A549 (cell line): Measurements from ENCODE around the gene DEGS1. TPM values are rescaled to one million over a fixed set of nuclear protein-coding genes. Genes with fewer than 3 reads are reported as not detected.

ENCODE experiments used
- ATAC-seq, 2 experiments: fragments of 200-7000 bp in 1 of 2; fragments of >200 bp in 1 of 2; cut with Nextera tagmentation in 1 of 2; cut with Tn5 transposase in 1 of 2; 3 replicates each; pipeline versions ENCODE4 v1.8.0 to v1.9.1; 2018 to 2020; ENCODE audit warnings: mild to moderate bottlenecking in 1 of 2, moderate library complexity in 1 of 2
- CTCF ChIA-PET: fragments of 300-600 bp; sonication (Branson Sonifier 250); formaldehyde crosslinking; extraction: SDS; loops from one replicate; lab custom pipeline; 2021; ENCODE audit warnings: antibody characterized with exemption, inconsistent platforms; lab: Yijun Ruan, JAX
- POLR2A ChIA-PET: fragments of 350-600 bp; formaldehyde crosslinking; extraction: SDS; loops from one replicate; lab custom pipeline; 2021; ENCODE audit warnings: antibody characterized with exemption, inconsistent platforms; lab: Yijun Ruan, JAX
- DNase-seq, 2 experiments: peaks; one replicate each; pipeline versions ENCODE4 v3.0.0 to v3.0.0-alpha.2; 2011 to 2016; ENCODE audit warnings: low read depth in 1 of 2, low spot score in 1 of 2
- FAIRE-seq: peaks from 2 replicates; lab custom pipeline; 2011; peaks lifted over from hg19 to GRCh38; lab: Jason Lieb, UNC
- H3K27ac ChIP-seq, 2 experiments: fragments of >200 bp; sonication (Bioruptor Twin); formaldehyde crosslinking; 3 replicates each; pipeline ENCODE4 v1.5.1; 2016 to 2017
- H3K4me1 ChIP-seq: fragments of >200 bp; sonication (Bioruptor Twin); formaldehyde crosslinking; 3 replicates; pipeline ENCODE4 v1.6.1; 2016
- H3K4me2 ChIP-seq: fragments of >200 bp; sonication (Bioruptor Twin); formaldehyde crosslinking; 3 replicates; pipeline ENCODE4 v1.6.1; 2016
- H3K4me3 ChIP-seq: fragments of >200 bp; sonication (Bioruptor Twin); formaldehyde crosslinking; 3 replicates; pipeline ENCODE4 v1.5.1; 2016
- H3K9me3 ChIP-seq: fragments of >200 bp; sonication (Bioruptor Twin); formaldehyde crosslinking; 3 replicates; pipeline ENCODE4 v1.6.1; 2016
- CBX2 ChIP-seq: fragments of 200-600 bp; sonication (generic); IDR thresholded peaks from 2 replicates; pipeline ENCODE4 v1.6.1; 2016; ENCODE audit warnings: low read depth, mild to moderate bottlenecking, borderline replicate concordance
- CEBPB ChIP-seq, 2 experiments: fragments of >200 bp in 1 of 2; sonication (Bioruptor Twin) in 1 of 2; formaldehyde crosslinking in 1 of 2; IDR thresholded peaks; 2 replicates each; pipeline ENCODE4 v1.6.1; 2012 to 2016
- CHD2 ChIP-seq: fragments of 150-350 bp; IDR thresholded peaks from 2 replicates; pipeline ENCODE4 v1.6.1; 2014; ENCODE audit warnings: low read length; ENCODE audit not compliant: partially characterized antibody
- CHD4 ChIP-seq: fragments of 200-600 bp; sonication (generic); IDR thresholded peaks from 2 replicates; pipeline ENCODE4 v1.6.1; 2016; ENCODE audit warnings: antibody characterized with exemption, mild to moderate bottlenecking, borderline replicate concordance
- EHMT2 ChIP-seq: fragments of 200-600 bp; sonication (generic); IDR thresholded peaks from 2 replicates; pipeline ENCODE4 v1.6.1; 2016; ENCODE audit warnings: antibody characterized with exemption, low read depth, mild to moderate bottlenecking, moderate library complexity
- EP300 ChIP-seq, 2 experiments: fragments of >200 bp; sonication (Bioruptor Twin); formaldehyde crosslinking; IDR thresholded peaks; 2 replicates in 1 of 2; 3 replicates in 1 of 2; pipeline ENCODE4 v1.6.1; 2016 to 2017
- FOSB ChIP-seq: fragments of 250-450 bp; sonication (Bioruptor Pico); IDR thresholded peaks from 2 replicates; pipeline ENCODE4 v1.5.0; 2020; ENCODE audit warnings: mild to moderate bottlenecking, moderate library complexity
- FOSL2 ChIP-seq, 2 experiments: fragments of 450-650 bp in 1 of 2; fragments of >200 bp in 1 of 2; sonication (Bioruptor Twin) in 1 of 2; formaldehyde crosslinking; IDR thresholded peaks; 2 replicates each; pipeline versions ENCODE4 v1.5.0 to v1.6.1; 2016 to 2020; ENCODE audit warnings: mild to moderate bottlenecking in 1 of 2, moderate library complexity in 1 of 2
- GATA3 ChIP-seq: IDR thresholded peaks from 2 replicates; pipeline ENCODE4 v1.6.1; 2012; ENCODE audit warnings: borderline replicate concordance
- HDAC2 ChIP-seq: fragments of 200-600 bp; sonication (generic); IDR thresholded peaks from 2 replicates; pipeline ENCODE4 v1.6.1; 2016
- HEYL ChIP-seq: fragments of 250-450 bp; sonication (Bioruptor Pico); IDR thresholded peaks from 2 replicates; pipeline ENCODE4 v1.8.0; 2021; ENCODE audit warnings: mild to moderate bottlenecking, moderate library complexity
- HOXA7 ChIP-seq: fragments of 250-450 bp; sonication (Bioruptor Pico); IDR thresholded peaks from 2 replicates; pipeline ENCODE4 v1.5.0; 2020; ENCODE audit warnings: mild to moderate bottlenecking, moderate library complexity
- HOXB5 ChIP-seq: fragments of 250-450 bp; sonication (Bioruptor Pico); IDR thresholded peaks from 2 replicates; pipeline ENCODE4 v1.5.0; 2020; ENCODE audit warnings: mild to moderate bottlenecking, moderate library complexity
- JUN ChIP-seq, 2 experiments: fragments of >200 bp; sonication (Bioruptor Twin); formaldehyde crosslinking; IDR thresholded peaks; 2 replicates in 1 of 2; 3 replicates in 1 of 2; pipeline ENCODE4 v1.6.1; 2016 to 2017
- KDM1A ChIP-seq: fragments of 200-600 bp; sonication (generic); IDR thresholded peaks from 2 replicates; pipeline ENCODE4 v1.6.1; 2016; ENCODE audit warnings: low read depth, mild to moderate bottlenecking
- KDM5A ChIP-seq: fragments of 200-600 bp; sonication (generic); IDR thresholded peaks from 2 replicates; pipeline ENCODE4 v1.6.1; 2016; ENCODE audit warnings: antibody characterized with exemption, mild to moderate bottlenecking
- NR3C1 ChIP-seq: fragments of >200 bp; sonication (Bioruptor Twin); formaldehyde crosslinking; IDR thresholded peaks from 3 replicates; pipeline ENCODE4 v1.6.1; 2017
- POLR2A ChIP-seq: IDR thresholded peaks from 2 replicates; pipeline ENCODE4 v1.6.1; 2012; ENCODE audit warnings: mild to moderate bottlenecking, low read length
- POLR2AphosphoS2 ChIP-seq: conservative IDR thresholded peaks from 2 replicates; pipeline ENCODE4 v1.6.1; 2012; ENCODE audit warnings: low read length, improper control_type of control experiment, inconsistent platforms
- RAD21 ChIP-seq, 2 experiments: fragments of >200 bp in 1 of 2; sonication (Bioruptor Twin) in 1 of 2; formaldehyde crosslinking in 1 of 2; IDR thresholded peaks in 1 of 2; conservative IDR thresholded peaks in 1 of 2; 2 replicates in 1 of 2; 3 replicates in 1 of 2; pipeline ENCODE4 v1.6.1; 2012 to 2018; ENCODE audit warnings: inconsistent platforms in 1 of 2
- RNF2 ChIP-seq: fragments of 200-600 bp; sonication (generic); IDR thresholded peaks from 2 replicates; pipeline ENCODE4 v1.6.1; 2016; ENCODE audit warnings: low read depth, mild to moderate bottlenecking, antibody characterized with exemption, moderate library complexity, borderline replicate concordance
- SREBF2 ChIP-seq: fragments of 450-650 bp; IDR thresholded peaks from 2 replicates; pipeline ENCODE4 v1.6.1; 2014; ENCODE audit warnings: mild to moderate bottlenecking, moderate library complexity
- TFCP2L1 ChIP-seq: fragments of 250-450 bp; sonication (Bioruptor Pico); IDR thresholded peaks from 2 replicates; pipeline ENCODE4 v1.5.0; 2021; ENCODE audit warnings: mild to moderate bottlenecking
- ZSCAN20 ChIP-seq: fragments of 250-450 bp; sonication (Bioruptor Pico); IDR thresholded peaks from 2 replicates; pipeline ENCODE4 v1.8.0; 2022; ENCODE audit warnings: mild to moderate bottlenecking, moderate library complexity
- WGBS: methylation state at CpG from one replicate; pipeline ENCODE4 v1.1.6; 2017; ENCODE audit errors: missing lambda C conversion rate; 5-methylcytosine and 5-hydroxymethylcytosine counted together
- polyA plus RNA-seq, 4 experiments: library from polyadenylated mRNA; depleted of rRNA in 3 of 4; stranded (reverse); fragments of >200 nt; fragmentation: RNase III in 1 of 4; extraction: RNeasy Plus Mini Kit Qiagen cat#74134 plus additional on column Dnase treatment in 1 of 4; gene quantifications; 2 replicates in 3 of 4; 3 replicates in 1 of 4; pipeline ENCODE4 v1.2.3, GENCODE V29; 2011 to 2017
- TF ChIP-seq, protein P1 (sequence below): fragments of 150-350 bp; IDR thresholded peaks from 2 replicates; pipeline ENCODE4 v1.6.1; 2014; ENCODE audit warnings: low read depth, mild to moderate bottlenecking, low read length
- TF ChIP-seq, protein P2 (sequence below): fragments of 250-450 bp; sonication (Bioruptor Pico); IDR thresholded peaks from 2 replicates; pipeline ENCODE4 v1.5.0; 2021; ENCODE audit warnings: mild to moderate bottlenecking, moderate library complexity, borderline replicate concordance
- TF ChIP-seq, protein P3 (sequence below): fragments of 200-600 bp; sonication (generic); IDR thresholded peaks from 2 replicates; pipeline ENCODE4 v1.6.1; 2016; ENCODE audit warnings: antibody characterized with exemption, mild to moderate bottlenecking, moderate library complexity
- TF ChIP-seq, protein P4 (sequence below): fragments of >200 bp; sonication (Bioruptor Twin); formaldehyde crosslinking; IDR thresholded peaks from 2 replicates; pipeline ENCODE4 v1.6.1; 2016

DEGS1 gene
- polyA plus RNA-seq, 2 of the 4 experiments (the other 2 are of a cell fraction): 109 to 112 TPM

DNA sequence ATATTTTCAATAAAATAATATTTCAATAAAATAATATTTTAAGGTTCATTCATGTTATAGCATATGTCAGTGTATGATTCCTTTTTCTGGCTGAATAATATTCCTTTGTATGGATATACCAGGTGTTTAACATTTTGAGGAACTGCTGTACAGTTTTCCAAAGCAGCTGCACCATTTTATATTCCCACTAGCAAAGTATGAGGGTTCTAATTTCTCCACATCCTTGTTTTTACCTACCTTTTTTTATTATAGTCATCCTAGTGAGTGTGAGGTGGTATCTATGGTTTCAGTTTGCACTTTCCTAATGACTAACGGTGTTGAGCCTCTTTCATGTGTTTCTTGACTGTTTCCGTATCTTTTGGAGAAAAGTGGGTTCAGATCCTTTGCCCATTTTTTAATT is 5.2 kb downstream of the DEGS1 start (continued):
- no peak for TF ChIP-seq EHMT2

DNA sequence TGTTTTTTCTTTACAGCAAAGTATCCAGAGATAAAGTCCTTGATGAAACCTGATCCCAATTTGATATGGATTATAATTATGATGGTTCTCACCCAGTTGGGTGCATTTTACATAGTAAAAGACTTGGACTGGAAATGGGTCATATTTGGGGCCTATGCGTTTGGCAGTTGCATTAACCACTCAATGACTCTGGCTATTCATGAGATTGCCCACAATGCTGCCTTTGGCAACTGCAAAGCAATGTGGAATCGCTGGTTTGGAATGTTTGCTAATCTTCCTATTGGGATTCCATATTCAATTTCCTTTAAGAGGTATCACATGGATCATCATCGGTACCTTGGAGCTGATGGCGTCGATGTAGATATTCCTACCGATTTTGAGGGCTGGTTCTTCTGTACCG is 6.5 kb downstream of the DEGS1 start:
- Histone ChIP-seq H3K9me3 (peaks cover 4% of the 10 kb centered on the region; the same call in 1 of the 3 replicates), H3K4me2 (no peak overlapping the region), H3K4me1 (peaks cover 6% of the 10 kb centered on the region; the same call in 1 of the 3 replicates), H3K27ac (no peak overlapping the region), H3K4me3 (no peak overlapping the region)
- no peak for TF ChIP-seq HOXB5 (CRISPR knock-in tag)
- no peak for TF ChIP-seq GATA3
- FAIRE-seq: no peak
- POLR2A ChIA-PET: no interaction called here
- CTCF ChIA-PET: no interaction called here
- ATAC-seq: no peak
- 94% methylated on average over 7 of the region's 7 CpGs for WGBS
- no peak for DNase-seq

DNA sequence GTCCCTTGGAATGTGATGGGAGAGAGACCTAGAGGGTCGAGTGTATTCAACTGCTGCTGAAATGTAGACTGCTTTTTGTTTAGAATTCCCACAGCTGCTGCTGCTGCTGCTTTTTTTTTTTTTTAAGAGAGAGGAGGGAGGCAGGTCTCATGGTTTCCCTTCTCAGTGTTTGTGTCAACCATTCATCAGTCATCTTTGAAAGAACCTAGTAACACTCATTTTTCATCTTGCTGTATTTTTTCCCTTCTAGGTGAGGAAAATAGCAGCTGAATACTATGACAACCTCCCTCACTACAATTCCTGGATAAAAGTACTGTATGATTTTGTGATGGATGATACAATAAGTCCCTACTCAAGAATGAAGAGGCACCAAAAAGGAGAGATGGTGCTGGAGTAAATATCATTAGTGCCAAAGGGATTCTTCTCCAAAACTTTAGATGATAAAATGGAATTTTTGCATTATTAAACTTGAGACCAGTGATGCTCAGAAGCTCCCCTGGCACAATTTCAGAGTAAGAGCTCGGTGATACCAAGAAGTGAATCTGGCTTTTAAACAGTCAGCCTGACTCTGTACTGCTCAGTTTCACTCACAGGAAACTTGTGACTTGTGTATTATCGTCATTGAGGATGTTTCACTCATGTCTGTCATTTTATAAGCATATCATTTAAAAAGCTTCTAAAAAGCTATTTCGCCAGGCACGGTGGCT is 9.2 kb downstream of the DEGS1 start:
- no peak for FAIRE-seq

DNA sequence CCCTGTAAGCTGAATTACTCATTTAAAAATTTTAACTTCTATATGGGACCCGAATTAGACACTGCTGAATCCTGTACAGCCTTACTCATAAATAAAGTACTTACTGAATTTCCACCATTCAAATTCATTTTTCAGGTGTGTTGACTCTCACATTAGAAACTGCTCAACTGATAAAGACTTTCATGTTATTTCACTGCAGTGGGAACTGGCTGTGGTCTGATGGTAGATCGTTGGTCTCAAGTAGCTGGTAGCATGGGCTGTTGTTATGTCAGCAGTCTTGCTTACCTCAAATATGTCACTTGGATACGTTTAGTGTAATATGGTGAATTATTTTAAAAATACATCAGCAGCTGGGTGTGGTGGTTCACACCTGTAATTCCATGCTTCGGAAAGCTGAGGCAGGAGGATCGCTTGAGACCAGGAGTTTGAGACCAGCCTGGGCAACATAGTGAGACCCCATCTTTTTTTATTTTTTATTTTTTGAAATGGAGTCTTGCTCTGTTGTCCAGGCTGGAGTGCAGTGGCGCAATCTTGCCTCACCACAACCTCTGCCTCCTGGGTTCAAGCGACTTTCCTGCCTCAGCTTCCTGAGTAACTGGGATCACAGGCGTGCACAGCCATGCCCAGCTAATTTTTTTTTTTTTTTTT is 10.4 kb downstream of the DEGS1 start:
- no peak for ATAC-seq
- CTCF ChIA-PET: interaction anchor here (0.6 to 1.5 kb wide), 4 partner anchors 10 to 23 kb away, joined by 3 to 4 read pairs (median 3); no protein-coding TSS in a partner anchor
- H3K9me3 ChIP-seq: no peaks in the 10 kb centered on the region
- H3K4me3 ChIP-seq: no peak overlapping the region
- H3K27ac ChIP-seq: no peak overlapping the region
- no peak for FAIRE-seq
- H3K4me1 ChIP-seq: no peaks in the 10 kb centered on the region
- WGBS: 95% methylated on average over 8 of the region's 8 CpGs
- no peak for DNase-seq
- H3K4me2 ChIP-seq: no peak overlapping the region
- TF ChIP-seq FOSB (CRISPR knock-in tag) (no peak), EP300 (IDR thresholded peaks at IDR 0.05) (no peak), TFCP2L1 (CRISPR knock-in tag) (no peak), POLR2A (no peak), FOSL2 (IDR thresholded peaks at IDR 0.05) (no peak), FOSL2 (CRISPR knock-in tag; IDR thresholded peaks at IDR 0.05) (no peak), HDAC2 (no peak), RAD21 (conservative IDR thresholded peaks at IDR 0.05 in 1 of 2, IDR thresholded peaks at IDR 0.05 in 1 of 2) (no peak), ZSCAN20 (CRISPR knock-in tag) (no peak), CBX2 (no peak), CHD2 (no peak)
- TF ChIP-seq, protein P1, sequence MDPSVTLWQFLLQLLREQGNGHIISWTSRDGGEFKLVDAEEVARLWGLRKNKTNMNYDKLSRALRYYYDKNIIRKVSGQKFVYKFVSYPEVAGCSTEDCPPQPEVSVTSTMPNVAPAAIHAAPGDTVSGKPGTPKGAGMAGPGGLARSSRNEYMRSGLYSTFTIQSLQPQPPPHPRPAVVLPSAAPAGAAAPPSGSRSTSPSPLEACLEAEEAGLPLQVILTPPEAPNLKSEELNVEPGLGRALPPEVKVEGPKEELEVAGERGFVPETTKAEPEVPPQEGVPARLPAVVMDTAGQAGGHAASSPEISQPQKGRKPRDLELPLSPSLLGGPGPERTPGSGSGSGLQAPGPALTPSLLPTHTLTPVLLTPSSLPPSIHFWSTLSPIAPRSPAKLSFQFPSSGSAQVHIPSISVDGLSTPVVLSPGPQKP: no peak
- TF ChIP-seq, protein P2, sequence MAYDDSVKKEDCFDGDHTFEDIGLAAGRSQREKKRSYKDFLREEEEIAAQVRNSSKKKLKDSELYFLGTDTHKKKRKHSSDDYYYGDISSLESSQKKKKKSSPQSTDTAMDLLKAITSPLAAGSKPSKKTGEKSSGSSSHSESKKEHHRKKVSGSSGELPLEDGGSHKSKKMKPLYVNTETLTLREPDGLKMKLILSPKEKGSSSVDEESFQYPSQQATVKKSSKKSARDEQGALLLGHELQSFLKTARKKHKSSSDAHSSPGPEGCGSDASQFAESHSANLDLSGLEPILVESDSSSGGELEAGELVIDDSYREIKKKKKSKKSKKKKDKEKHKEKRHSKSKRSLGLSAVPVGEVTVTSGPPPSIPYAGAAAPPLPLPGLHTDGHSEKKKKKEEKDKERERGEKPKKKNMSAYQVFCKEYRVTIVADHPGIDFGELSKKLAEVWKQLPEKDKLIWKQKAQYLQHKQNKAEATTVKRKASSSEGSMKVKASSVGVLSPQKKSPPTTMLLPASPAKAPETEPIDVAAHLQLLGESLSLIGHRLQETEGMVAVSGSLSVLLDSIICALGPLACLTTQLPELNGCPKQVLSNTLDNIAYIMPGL (CRISPR knock-in tag): no peak
- POLR2A ChIA-PET: interaction anchor here (0.5 to 0.6 kb wide), 2 partner anchors 10 to 11 kb away, joined by 3 read pairs; partner anchors contain the start of gene DEGS1

More for the DNA sequence above, 9.2 kb downstream of the DEGS1 start:
- no peak for DNase-seq
- Histone ChIP-seq H3K27ac (no peak overlapping the region), H3K4me1 (no peaks in the 10 kb centered on the region), H3K4me2 (no peak overlapping the region), H3K9me3 (peaks cover 4% of the 10 kb centered on the region; the same call in 1 of the 3 replicates), H3K4me3 (no peak overlapping the region)
- CTCF ChIA-PET: interaction anchor here (1.2 to 1.5 kb wide), 4 partner anchors 11 to 265 kb away, joined by 3 to 4 read pairs (median 4); no protein-coding TSS in a partner anchor
- POLR2A ChIA-PET: interaction anchor here (0.8 kb wide), 1 partner anchor 9 kb away, joined by 4 read pairs; the partner anchor contains the start of gene DEGS1
- no peak for ATAC-seq
- WGBS: 79% methylated on average over 5 of the region's 5 CpGs
- TF ChIP-seq NR3C1 (no peak), POLR2A (no peak), HOXA7 (CRISPR knock-in tag) (no peak), CEBPB (IDR thresholded peaks at IDR 0.05) (no peak), RNF2 (no peak), KDM1A (no peak), POLR2AphosphoS2 (no peak), JUN (IDR thresholded peaks at IDR 0.05) (no peak), RAD21 (conservative IDR thresholded peaks at IDR 0.05 in 1 of 2, IDR thresholded peaks at IDR 0.05 in 1 of 2) (no peak), KDM5A (no peak), HEYL (CRISPR knock-in tag) (no peak), CHD4 (no peak), SREBF2 (no peak), HOXB5 (CRISPR knock-in tag) (no peak)
- TF ChIP-seq, protein P3, sequence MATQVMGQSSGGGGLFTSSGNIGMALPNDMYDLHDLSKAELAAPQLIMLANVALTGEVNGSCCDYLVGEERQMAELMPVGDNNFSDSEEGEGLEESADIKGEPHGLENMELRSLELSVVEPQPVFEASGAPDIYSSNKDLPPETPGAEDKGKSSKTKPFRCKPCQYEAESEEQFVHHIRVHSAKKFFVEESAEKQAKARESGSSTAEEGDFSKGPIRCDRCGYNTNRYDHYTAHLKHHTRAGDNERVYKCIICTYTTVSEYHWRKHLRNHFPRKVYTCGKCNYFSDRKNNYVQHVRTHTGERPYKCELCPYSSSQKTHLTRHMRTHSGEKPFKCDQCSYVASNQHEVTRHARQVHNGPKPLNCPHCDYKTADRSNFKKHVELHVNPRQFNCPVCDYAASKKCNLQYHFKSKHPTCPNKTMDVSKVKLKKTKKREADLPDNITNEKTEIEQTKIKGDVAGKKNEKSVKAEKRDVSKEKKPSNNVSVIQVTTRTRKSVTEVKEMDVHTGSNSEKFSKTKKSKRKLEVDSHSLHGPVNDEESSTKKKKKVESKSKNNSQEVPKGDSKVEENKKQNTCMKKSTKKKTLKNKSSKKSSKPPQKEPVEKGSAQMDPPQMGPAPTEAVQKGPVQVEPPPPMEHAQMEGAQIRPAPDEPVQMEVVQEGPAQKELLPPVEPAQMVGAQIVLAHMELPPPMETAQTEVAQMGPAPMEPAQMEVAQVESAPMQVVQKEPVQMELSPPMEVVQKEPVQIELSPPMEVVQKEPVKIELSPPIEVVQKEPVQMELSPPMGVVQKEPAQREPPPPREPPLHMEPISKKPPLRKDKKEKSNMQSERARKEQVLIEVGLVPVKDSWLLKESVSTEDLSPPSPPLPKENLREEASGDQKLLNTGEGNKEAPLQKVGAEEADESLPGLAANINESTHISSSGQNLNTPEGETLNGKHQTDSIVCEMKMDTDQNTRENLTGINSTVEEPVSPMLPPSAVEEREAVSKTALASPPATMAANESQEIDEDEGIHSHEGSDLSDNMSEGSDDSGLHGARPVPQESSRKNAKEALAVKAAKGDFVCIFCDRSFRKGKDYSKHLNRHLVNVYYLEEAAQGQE: no peak
- TF ChIP-seq, protein P4, sequence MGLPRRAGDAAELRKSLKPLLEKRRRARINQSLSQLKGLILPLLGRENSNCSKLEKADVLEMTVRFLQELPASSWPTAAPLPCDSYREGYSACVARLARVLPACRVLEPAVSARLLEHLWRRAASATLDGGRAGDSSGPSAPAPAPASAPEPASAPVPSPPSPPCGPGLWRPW: no peak
